HPDE6-E6E7 (cell line): ENCODE measurements around the gene AUTS2.

Experiments
- DNase-seq: peaks from one replicate; pipeline ENCODE4 v3.0.0; 2011; ENCODE audit warnings: missing footprints; ENCODE audit errors: extremely low spot score

The AUTS2 gene

DNA sequence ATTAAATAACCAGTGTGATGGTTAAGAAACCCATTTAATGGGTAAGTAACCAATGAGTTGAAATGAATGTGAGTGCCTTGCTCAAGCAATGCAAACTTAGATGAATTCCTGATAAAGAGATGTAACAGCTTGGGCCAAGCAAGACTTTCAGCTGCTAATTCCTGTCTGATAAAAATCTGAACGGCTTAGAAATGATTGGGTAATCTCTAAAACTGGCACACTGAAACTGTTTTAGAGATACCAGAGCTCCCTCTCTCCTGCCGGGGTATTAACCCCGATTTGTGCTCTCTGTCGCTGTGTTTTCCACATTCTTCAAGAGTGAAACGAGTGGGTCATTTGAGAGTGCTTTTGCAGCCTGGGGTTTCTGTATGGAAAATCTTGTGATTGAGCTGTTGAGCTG is 998.8 kb downstream of the AUTS2 start:
- no peak for DNase-seq

DNA sequence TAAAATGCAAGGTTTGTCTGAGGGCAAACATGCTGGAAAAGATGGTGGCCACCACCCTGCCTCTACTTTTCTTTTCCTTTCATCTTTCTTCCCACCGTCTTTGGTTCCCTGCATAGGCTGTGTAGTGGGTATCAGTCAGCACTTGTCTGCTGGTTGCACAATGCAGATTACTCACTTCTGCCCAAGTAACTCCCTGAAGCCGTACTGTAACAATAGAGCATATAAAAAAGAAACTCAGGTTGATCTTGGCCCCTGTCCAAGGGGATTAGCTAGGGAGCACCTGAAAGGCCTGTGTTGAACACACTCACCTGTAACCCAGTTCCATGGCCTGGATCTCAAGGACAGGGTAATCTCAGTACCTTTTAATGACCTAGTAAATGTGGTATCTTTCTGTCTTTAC is 1000.7 kb downstream of the AUTS2 start:
- DNase-seq = peak; percentile 96

DNA sequence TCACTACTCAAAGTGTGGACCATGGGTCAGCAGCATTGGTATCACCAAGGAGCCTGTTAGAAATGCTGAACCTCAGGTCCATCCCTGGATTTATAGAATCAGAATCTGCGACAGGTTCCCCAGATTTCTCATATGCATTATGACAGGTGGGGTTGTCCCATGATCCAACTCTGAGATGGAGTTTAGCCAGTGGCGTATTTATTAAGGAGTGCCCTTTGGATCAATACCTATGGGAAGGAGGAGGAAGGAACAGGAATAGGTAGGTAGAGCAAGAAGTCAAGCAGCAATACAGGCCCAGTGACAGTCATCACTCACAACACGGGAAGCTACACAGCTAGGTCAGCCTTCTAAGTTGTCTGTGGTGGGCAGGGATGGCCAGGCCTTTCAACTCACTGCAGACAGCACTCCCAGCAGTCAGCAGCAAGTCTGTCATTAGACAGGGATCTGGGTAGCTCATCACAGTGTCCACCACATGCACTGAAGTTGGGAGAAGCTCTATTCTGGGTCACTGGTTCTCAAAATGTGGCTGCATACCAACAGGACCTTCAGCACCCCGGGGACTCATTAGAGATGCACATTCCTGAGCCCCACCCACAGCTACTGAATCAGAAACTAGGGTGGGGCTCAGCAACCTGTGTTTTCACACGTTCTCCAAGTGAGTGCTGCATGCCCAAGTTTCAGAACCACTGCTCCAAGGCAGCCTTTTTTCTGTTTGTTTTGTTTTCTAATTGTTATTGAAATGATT is 1001.3 kb downstream of the AUTS2 start:
- peak; percentile 69 for DNase-seq

DNA sequence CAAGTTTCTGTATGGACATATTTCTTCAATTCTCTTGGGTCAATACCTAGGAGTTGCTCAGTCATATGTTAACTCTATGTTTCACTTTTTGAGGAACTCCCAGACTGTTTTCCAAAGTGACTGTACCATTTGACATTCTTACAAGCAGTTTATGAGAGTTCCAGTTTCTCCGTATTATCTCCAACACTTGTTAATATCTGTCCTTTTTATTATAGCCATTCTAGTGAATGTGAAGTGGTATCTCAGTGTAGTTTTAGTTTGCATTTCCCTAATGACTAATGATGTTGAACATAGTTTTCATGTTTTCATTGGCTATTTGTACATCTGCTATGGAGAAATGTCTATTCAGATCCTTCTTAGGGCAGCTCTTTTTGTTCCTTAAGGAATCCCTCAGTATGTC is 1002.7 kb downstream of the AUTS2 start:
- no peak for DNase-seq

DNA sequence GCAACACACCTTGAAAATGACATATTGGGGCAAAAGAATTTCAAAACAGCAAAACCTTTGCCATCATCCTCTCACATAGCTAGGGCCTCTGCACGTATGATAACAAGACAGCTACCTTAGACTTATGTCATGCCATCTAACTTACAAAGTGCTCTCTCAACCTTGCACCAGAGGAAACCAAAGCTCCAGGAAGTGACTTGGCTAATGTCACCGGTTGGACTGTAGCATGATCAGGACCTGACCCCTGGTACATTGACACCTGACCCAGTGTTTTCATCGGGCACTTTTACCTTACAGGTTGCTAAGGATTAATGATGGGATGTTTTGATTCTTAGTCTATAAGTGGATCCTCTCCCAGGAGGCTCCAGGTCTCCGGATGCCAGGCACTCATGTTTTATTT is 1003.8 kb downstream of the AUTS2 start:
- no peak for DNase-seq

DNA sequence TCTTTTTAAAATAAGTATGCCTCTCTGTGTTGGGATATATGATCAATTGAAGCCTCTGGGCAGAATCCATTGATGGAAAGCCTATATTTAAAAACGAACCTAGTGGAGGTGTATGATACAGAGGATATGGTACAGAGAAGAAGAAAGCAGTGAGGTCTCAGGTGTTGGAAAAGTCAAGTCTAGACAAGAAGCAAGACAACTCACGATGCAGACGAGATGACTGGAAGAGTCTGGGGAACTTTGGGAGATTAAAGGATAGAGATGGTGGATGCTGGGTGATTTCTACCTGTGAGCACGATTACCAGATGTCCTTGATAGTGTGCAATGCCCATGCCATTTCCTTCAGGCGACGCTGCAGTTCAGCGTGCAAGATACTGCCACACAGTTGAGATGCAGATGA is 1009.0 kb downstream of the AUTS2 start:
- no peak for DNase-seq

DNA sequence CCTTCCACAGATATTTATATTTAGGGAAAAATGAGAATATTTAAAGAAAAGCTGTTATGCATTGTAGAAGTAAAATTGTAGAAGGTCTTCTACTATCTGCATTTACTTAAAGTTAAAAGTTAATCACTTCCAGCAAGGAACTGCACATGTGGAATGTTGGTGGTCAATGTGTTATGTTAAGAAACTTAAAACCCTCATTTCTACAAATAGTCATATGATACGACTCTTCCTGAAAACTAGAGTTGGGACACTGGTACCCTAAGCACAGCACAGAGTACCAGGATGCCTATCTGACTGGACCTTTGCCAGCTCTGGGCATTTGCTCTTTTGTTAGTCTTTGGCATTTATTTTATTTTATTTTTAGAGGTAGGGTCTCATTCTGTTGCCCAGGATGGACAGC is 1009.5 kb downstream of the AUTS2 start:
- DNase-seq = no peak

DNA sequence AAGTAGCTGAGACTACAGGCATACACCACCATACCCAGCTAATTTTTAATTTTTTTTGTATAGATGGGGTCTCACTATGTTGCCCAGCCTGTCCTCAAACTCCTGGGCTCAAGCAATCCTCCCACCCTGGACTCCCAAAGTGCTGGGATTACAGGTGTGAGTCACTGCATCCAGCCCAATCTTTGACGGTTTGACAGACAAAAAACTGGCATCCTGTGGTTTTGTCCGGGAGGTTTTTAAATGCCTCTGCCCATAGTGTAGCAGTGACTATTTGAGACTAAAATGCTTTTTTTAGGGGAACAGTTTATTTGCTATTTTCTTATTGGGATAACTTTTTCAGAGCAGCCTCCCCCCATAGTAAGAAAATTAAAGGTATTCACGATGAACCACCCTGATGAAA is 1010.0 kb downstream of the AUTS2 start:
- no peak for DNase-seq

DNA sequence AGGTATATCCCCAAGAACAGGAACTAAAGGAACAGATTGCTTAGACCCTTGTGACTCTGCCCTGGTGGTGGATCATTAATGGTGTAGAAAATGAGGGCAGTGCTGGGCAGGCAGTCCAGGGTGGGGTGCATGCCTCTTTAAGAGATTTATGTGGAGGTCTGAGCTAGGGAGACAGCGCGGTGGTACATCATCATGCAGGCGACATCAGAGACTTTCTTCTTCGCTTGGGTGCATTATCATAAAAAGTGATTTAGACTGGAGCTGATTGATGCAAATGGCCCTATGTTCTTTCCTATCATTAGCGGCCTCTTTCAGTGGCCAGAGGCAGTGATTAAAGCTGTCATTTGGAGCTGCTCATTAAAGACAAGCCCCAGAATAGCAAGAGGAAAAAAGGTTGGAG is 1014.5 kb downstream of the AUTS2 start:
- DNase-seq = no peak

DNA sequence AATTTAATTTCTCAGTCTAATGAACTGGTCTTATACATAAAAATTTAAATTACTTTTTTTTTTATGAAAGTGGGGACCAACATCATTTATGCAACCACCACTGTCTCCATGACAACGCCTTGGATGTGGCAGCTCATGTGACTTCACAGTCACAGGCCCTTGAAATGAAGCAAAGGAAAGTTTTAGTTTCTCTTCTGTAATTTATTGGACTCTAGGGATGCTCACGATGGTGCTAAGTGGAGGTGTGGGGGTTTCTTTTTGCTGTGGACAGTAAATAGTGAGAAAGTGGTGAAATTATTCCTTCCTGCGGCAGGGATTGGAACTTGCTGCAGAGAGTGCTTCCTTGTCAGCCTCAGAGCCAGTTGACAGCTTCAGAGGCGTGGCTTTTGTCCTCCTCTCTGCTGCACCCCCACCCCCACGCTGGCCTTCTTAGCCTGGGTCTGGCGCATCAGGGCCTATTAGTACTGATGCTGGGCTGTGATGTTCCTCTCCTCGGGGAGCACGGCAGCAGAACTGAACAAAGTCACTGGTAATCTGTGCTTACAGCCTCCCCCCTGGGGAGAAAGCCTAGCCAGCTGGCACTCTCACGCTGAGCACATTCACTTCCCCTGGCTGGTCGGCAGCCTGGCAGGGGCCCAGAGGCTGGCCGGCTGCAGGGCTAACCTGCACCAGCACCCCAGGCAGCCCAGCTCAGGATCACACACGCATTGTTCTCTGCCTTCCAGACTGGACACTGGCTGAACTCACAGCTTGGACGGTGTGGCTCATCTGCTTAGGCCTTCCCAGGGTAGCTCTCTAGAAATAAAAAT is 1016.2 kb downstream of the AUTS2 start:
- DNase-seq = peak; percentile 33

DNA sequence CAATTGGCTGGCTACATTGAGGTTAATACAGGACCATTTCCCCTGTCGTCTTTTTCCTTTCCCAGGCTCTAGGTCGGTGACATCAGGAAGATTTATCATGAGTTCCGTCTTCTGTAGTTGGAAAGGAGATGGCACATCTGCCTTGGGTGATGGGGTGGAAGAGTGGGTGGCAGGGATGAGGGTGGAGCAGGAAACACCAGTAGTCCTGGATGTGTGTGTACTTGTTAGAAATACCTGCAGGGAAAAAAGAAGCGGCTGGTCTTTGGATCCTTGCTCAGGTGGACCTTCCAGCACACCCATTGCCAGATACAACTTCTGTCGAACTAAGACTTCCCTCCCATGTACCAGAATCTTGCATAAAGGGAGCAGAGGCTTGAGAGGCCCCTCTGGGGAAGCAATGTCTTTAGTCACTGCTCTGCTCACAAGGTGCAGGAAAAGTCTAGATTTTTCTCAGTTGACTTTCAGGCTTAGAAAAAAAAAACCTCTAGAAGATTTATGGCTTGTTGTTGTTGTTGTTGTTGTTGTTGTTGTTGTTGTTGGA is 1016.9 kb downstream of the AUTS2 start:
- peak; percentile 39 for DNase-seq

DNA sequence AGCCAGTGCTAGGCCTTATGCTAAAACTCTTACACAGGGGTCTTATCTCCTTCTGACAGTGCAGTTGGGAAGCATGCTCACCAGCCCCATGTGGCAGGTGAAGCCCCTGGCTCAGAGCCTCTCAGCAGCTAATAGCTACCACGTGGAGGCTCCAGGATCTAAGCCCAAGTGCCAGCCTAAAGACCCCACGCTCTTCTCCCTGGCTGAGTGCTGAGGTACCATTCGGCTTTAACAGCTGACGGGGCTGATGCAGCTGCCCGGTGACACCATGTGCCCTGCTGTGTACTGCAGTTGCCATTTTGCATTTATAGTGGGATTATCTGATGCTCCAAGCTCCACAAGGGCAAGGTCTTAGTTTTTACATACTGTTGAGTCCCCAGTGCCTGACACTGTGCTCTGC is 1017.9 kb downstream of the AUTS2 start:
- no peak for DNase-seq

DNA sequence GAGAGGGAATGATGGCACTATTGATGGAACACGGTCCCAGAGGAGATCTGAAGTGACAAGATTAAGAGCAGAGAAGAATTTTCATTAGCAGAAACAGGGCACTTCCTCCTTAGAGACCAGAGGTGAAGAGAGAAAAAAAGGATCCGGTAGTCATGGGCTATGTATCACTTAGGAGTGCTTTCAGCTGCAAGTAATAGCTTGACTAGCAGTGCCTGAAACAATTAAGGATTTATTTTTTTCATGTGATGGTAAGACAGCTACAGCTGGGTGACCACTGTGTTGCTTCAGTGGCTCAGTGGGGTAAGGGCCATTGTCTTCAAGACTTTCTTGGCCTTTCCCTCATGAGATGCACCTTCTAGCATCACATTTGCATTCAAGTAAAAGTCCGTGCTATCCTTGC is 1018.5 kb downstream of the AUTS2 start:
- no peak for DNase-seq

DNA sequence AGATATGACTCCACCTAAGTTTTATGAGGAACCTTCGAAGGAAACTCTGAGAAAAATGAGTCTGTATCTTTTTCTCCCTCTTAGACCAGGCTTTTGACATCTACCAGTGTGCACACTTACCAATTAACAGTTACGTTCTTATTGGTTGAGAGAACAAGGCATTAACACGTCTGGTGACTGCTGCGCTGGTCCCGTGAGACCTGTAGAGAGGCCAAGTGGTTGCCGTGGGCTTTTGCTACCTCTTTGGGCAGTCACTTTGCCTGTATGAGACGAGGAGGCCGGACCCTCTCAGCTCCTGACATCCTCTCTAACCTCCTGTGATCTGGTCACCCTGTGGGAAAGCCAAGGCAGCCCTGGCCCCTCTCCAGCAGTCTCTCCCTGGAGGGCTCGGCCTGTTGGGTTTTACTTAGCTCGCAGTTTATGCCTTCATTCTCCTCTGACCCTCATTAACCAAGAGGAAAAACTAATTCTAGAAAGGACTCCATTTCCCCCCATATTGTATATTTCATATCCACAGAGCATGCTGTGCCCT is 1019.8 kb downstream of the AUTS2 start:
- no peak for DNase-seq

DNA sequence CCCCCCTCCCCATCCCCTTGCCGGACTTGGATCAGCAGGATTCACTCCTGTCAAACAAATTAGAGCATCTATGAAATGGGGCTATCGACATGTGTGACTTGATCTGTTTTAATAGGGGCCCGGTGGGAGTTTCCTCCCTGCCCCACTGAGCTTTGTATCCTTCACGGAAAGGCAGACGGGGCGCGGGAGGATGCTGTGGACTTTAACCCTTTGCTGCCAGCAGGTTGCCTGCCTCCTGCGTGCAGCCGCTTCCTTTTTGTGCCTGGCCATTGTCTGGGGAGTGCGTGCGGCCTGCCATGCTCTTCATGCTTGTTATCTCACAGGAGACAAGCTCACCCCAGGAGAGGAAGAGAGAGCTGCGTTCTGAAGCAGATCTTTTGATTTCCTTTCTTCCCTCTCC is 1020.9 kb downstream of the AUTS2 start:
- no peak for DNase-seq

DNA sequence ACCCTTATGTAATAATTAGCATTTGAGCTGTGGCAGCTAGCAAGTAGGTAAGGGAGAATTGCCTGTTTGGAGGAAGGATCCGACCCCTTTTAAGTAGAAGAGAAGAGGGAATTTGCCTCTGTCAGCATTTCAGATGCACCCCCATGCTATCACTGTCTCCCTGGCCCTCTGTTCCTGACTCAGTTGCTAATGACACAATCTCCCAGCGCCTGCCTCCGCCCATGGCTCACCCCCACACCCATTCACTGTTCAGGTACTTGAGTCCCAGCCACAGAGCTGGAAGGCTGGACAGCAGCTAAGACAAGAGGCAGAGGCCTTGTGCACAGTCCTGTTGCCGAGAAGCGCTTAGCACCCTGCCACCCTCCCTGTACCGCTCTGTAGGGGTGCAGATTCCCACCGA is 1021.4 kb downstream of the AUTS2 start:
- DNase-seq = no peak

DNA sequence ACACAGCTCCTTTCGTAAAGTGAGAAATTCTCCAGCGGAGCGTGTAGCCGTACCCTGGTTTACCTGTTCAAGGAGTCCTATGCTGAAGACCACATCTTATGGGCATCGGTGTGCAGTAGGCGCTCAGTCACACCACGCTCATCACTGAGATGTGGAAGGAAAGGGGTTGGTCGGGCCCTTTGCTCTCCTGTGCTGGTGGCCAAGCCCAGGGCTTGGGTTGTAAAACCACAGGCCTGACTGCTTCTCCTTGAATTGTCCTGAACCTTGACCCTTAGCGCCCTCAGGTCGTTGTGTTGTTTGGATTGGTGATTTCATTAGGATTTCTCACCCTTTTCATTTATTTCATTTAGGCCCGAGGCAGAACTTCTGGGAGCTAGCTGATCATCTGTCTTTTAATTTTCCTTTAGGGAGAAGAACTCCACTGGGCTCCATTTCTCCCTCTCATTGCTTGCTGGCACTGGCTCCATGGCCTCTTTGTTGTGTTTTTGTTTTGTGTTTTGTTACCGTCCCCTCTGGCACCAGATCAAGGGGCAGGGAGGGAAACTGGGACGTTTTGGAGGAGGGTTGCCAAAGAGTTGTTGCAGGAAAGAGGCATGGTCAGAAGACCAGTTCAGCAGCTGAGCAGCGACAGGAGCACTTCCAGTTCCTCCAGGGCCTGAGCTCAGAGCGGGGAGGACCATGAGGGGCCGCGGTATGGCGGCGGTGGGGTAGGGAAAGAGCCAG is 1022.2 kb downstream of the AUTS2 start:
- no peak for DNase-seq

DNA sequence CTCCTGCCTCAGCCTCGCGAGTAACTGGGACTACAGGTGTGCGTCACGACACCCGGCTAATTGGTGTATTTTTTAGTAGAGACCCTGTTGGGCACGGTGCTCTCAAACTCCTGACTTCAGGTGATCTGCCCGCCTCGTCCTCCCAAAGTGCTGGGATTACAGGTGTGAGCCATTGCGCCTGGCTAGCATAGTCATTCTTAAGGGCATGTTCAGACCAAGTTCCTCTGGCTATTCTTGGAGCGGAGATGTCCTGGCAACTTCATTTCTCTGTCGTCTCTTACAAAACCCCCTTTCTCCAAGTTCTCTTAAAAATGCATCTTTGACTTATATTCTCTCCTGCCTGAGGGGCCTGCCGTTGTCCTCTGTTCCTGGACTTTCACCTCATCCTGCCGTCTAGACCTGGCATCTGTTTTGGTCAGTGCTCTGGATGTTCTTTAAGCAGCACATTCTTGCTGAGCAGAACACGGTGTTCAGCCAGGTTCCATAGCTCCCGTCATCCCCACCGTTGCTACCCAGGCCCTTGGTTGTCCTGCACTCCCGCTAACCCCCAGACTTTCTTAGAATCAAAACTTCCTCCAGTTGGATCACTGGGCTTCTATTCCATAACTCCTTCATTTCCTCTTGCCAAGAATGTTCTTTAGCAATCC is 1023.8 kb downstream of the AUTS2 start:
- DNase-seq = peak; percentile 27

DNA sequence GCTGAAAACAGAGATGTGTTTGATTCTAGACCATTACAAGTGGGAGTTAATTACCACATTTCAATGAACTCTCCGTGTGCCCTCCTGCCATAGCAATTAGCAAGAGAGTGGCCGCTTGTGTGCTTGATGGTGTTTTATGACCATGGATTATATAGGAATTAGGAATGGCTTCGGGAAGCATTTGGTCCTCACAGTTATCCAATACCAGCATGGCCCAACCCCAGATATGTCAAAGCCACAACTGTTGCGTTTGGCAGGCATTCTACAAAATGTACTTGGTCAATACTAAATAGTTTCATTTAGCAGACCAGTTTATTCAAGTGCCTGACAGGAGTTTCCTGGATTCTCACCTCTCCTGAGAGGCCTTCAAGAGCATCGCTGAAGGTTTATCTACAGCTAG is 1024.7 kb downstream of the AUTS2 start:
- DNase-seq = no peak

DNA sequence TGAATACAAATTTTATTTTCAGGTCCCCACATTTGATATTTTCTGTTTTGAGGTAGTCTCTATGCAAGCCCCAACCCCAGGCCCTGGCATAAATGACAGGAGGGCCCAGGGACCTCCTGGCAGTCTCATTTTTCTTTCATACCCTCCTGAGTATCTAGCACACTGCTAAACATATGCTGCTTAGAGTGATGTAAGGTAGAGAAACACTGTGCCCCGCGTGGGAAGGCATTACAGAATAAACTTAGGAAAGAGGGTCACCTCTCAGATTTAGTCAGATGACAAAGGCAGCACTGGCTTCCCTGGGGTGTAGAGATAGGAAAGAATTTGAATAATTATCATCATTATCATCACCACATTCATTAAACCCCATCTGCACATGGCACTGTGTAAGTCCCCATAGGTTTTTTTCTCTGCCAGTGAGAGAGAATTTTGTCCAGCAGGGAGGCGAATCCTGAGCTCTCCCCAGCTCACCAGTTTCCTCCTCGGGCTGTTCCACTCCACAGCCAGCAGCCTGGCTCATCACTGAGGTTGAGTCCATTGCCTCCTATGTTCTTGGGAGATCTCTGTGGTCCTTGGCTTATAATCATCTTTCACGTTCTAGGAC is 1026.3 kb downstream of the AUTS2 start:
- no peak for DNase-seq

DNA sequence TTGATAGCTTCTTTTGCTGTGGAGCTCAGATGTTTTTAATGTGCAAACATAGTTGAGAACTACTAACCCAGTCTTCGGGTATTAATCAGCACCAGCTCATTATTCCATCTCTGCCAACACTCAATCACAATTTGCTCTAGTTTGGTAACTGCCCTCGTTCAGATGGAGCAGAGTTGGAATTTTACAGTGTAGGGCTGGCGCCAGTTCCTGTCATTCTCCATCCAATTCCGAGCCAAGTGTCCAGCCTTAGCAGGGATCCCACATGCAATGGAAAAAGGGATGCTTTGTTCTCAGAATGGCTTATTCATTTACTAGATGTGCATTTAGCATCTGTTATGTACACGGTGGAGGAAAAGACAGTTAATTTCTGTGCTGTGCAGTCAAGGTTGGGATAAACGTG is 1029.2 kb downstream of the AUTS2 start:
- no peak for DNase-seq
